Endothelial cell of umbilical vein (primary cell): ENCODE data around the gene TUBD1. TPM values are rescaled to one million over a fixed set of nuclear protein-coding genes. Genes with fewer than 3 reads are reported as not detected.

Source experiments
- BruUV-seq: library from RNA; stranded (reverse); fragments of 400-500 nt; replicated peaks from 2 replicates; lab custom pipeline; 2021; lab: Mats Ljungman, UMichigan
- CTCF ChIA-PET: fragments of 300-600, 350-600 bp; sonication (Branson Sonifier 250); formaldehyde crosslinking; loops from one replicate; lab custom pipeline; 2021; ENCODE audit warnings: antibody characterized with exemption, inconsistent platforms; lab: Charles Lee
- POLR2A ChIA-PET: fragments of 300-600, 350-600 bp; sonication (Branson Sonifier 250); formaldehyde crosslinking; loops from one replicate; lab custom pipeline; 2021; ENCODE audit warnings: antibody characterized with exemption, inconsistent platforms; lab: Charles Lee
- DNase-seq: peaks from one replicate; pipeline ENCODE4 v3.0.0-alpha.2; 2011; ENCODE audit warnings: low read depth, low spot score
- FAIRE-seq: peaks from 2 replicates; lab custom pipeline; 2011; peaks lifted over from hg19 to GRCh38; lab: Jason Lieb, UNC
- H2AFZ ChIP-seq: 2 replicates; pipeline ENCODE4 v1.6.0; 2012; ENCODE audit warnings: low read depth, low read length, control low read depth, inconsistent platforms
- H3K27ac ChIP-seq: 2 replicates; pipeline ENCODE4 v1.5.1; 2011; ENCODE audit warnings: low read depth, mild to moderate bottlenecking, control low read depth, low read length, moderate library complexity; ENCODE audit not compliant: insufficient read depth
- H3K27me3 ChIP-seq, 2 experiments: 2 replicates each; pipeline versions ENCODE4 v1.6.0 to v1.6.1; 2011; ENCODE audit warnings: low read length in 2 of 2, mixed read lengths in 1 of 2; ENCODE audit not compliant: control insufficient read depth in 2 of 2, insufficient read depth in 2 of 2
- H3K36me3 ChIP-seq, 2 experiments: 2 replicates in 1 of 2; 3 replicates in 1 of 2; pipeline ENCODE4 v1.5.1; 2011; ENCODE audit warnings: low read length in 2 of 2, mild to moderate bottlenecking in 1 of 2, moderate library complexity in 1 of 2; ENCODE audit not compliant: control insufficient read depth in 2 of 2, insufficient read depth in 2 of 2; ENCODE audit errors: extremely low read depth in 1 of 2
- H3K4me1 ChIP-seq: 3 replicates; pipeline ENCODE4 v1.5.1; 2011; ENCODE audit warnings: mild to moderate bottlenecking, low read length; ENCODE audit not compliant: control insufficient read depth, insufficient read depth; ENCODE audit errors: extremely low read depth
- H3K4me2 ChIP-seq: 2 replicates; pipeline ENCODE4 v1.6.1; 2011; ENCODE audit warnings: low read length, control low read depth, mixed read lengths; ENCODE audit not compliant: insufficient read depth
- H3K4me3 ChIP-seq, 3 experiments: fragments of 200-600 bp in 1 of 3; sonication (generic), shearing (Covaris generic) in 1 of 3; replicated peaks in 1 of 3; 2 replicates each; pipeline ENCODE4 v1.5.1; 2011 to 2016; ENCODE audit warnings: control low read depth in 3 of 3, low read length in 3 of 3, mild to moderate bottlenecking in 2 of 3, inconsistent platforms in 1 of 3, low read depth in 1 of 3, moderate library complexity in 1 of 3; ENCODE audit not compliant: insufficient read depth in 1 of 3
- H3K79me2 ChIP-seq: 2 replicates; pipeline ENCODE4 v1.6.0; 2012; ENCODE audit warnings: low read length, inconsistent platforms; ENCODE audit not compliant: control insufficient read depth, insufficient read depth
- H3K9ac ChIP-seq: replicated peaks from 2 replicates; pipeline ENCODE3; 2011; ENCODE audit warnings: low read length, control low read depth; ENCODE audit not compliant: insufficient read depth; ENCODE audit errors: extremely low read depth
- H3K9me1 ChIP-seq: replicated peaks from 3 replicates; pipeline ENCODE4 v1.6.0; 2011; ENCODE audit warnings: mild to moderate bottlenecking, low read length; ENCODE audit not compliant: control insufficient read depth, insufficient read depth; ENCODE audit errors: extremely low read depth
- H3K9me3 ChIP-seq: replicated peaks from 2 replicates; pipeline ENCODE4 v1.5.1; 2012; ENCODE audit warnings: low read length, inconsistent platforms; ENCODE audit not compliant: control insufficient read depth, insufficient read depth
- H4K20me1 ChIP-seq: replicated peaks from 2 replicates; pipeline ENCODE3; 2011; ENCODE audit warnings: mild to moderate bottlenecking, low read length; ENCODE audit not compliant: control insufficient read depth, insufficient read depth; ENCODE audit errors: extremely low read depth
- EZH2 ChIP-seq: IDR thresholded peaks from 2 replicates; pipeline ENCODE4 v1.6.1; 2012; ENCODE audit warnings: borderline replicate concordance, low read depth, mild to moderate bottlenecking, moderate library complexity, low read length, inconsistent platforms; ENCODE audit not compliant: severe bottlenecking
- FOS ChIP-seq: IDR thresholded peaks from 2 replicates; pipeline ENCODE4 v1.6.1; 2011; ENCODE audit warnings: mild to moderate bottlenecking, low read length, moderate library complexity, borderline replicate concordance; ENCODE audit not compliant: insufficient read depth
- GATA2 ChIP-seq: IDR thresholded peaks from 2 replicates; pipeline ENCODE4 v1.7.0; 2011; ENCODE audit warnings: low read depth, mild to moderate bottlenecking, moderate library complexity, mixed read lengths, low read length; ENCODE audit not compliant: insufficient read length, insufficient read depth
- JUN ChIP-seq: IDR thresholded peaks from 2 replicates; pipeline ENCODE4 v1.6.1; 2011; ENCODE audit warnings: borderline replicate concordance, low read depth; ENCODE audit not compliant: insufficient read length, insufficient read depth
- MYC ChIP-seq: IDR thresholded peaks from one replicate; pipeline ENCODE4 v1.6.1; 2011; ENCODE audit warnings: mild to moderate bottlenecking, low read depth, low read length
- POLR2A ChIP-seq: IDR thresholded peaks from 2 replicates; pipeline ENCODE4 v1.6.1; 2012; ENCODE audit warnings: low read depth, mild to moderate bottlenecking, control low read depth, low read length
- POLR2AphosphoS5 ChIP-seq: IDR thresholded peaks from 2 replicates; pipeline ENCODE4 v1.6.1; 2012; ENCODE audit warnings: low read depth, mild to moderate bottlenecking, control low read depth, low read length, moderate library complexity; ENCODE audit not compliant: insufficient read depth
- dilution Hi-C: fragments of 300-500 bp; cut with MboI; formaldehyde crosslinking; loops from one replicate; pipeline ENCODE4 v1.15.0; 2019; ENCODE audit warnings: low sequenced_read_pairs; ENCODE audit not compliant: extremely low pct_ligation_motif_present
- intact Hi-C: fragments of 100-400 bp; cut with micrococcal nuclease; formaldehyde crosslinking; loops from one replicate; pipeline ENCODE4 v1.10.0; 2022
- polyA plus RNA-seq, 4 experiments: library from polyadenylated mRNA; depleted of rRNA in 3 of 4; stranded (reverse) in 3 of 4; unstranded in 1 of 4; fragments of >200 nt; gene quantifications; 2 replicates each; pipeline versions ENCODE4 v1.2.1 to v1.2.3, GENCODE V29; 2011 to 2012; ENCODE audit warnings: missing spikeins in 1 of 4
- total RNA-seq: library from RNA; stranded (reverse); gene quantifications from 2 replicates; pipeline ENCODE4 v1.2.3, GENCODE V29; 2021
- TF ChIP-seq, protein P1 (sequence below): IDR thresholded peaks from 2 replicates; pipeline ENCODE4 v1.6.1; 2011; ENCODE audit not compliant: insufficient read depth, insufficient read length
- TF ChIP-seq, protein P2 (sequence below), 2 donors: IDR thresholded peaks; 1 replicate in 1 of 2; 2 replicates in 1 of 2; pipeline ENCODE4 v1.5.1; 2011; ENCODE audit warnings: low read length in 2 of 2, mild to moderate bottlenecking in 2 of 2, moderate library complexity in 2 of 2, control low read depth in 1 of 2, inconsistent platforms in 1 of 2, low read depth in 1 of 2; ENCODE audit not compliant: insufficient read depth in 1 of 2; ENCODE audit errors: extremely low read depth in 1 of 2

The TUBD1 gene
- total and polyA plus RNA-seq, 2 donors (not counting 3 experiments of a cell fraction or from before 2014, with no cell fraction given), result 4.9 to 11.3 TPM

DNA sequence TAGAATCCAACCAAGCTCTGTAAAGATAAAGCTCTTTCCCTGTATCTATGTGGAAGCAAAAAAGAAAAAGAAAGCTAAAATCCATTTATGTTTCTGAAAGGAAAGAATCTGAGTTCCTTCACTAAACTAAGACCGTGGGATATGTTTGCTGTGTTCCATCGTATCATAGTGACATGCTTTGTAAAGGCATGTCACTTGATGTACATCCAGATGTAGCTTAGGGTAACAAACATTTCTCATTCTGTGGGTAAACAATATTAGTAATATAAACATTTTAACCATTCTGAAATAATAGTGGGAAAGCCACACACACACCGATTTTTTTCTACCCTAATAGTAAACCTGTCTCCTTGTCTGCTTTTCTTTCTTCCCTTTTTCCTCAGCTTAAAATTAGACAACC is 78.1 kb downstream of the TUBD1 start:
- dilution Hi-C loops, result no loop called here
- CTCF ChIA-PET, result interaction anchor here (1.9 kb wide), 1 partner anchor 11 kb away, joined by 4 read pairs; no protein-coding TSS in a partner anchor
- no peak for FAIRE-seq

DNA sequence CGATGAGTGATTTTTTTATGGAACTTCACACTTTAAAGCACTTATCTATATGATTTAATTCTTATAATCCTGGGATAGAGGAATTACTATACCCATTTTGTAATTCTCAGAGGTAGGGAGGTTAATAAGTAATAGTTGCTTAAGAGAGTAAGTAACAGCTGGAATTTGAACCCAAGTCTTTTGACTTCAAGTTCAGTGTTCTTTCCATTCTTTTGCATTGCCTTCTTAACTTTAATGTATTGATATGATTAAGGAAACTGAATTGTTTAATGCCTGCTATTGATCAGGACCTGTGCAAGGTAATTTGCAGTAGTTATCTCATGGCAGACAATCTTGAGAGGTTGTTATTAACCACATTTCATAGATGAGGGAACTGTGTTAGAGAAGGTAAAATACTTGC is 78.5 kb downstream of the TUBD1 start:
- intact Hi-C loops (no loop called here), dilution Hi-C loops (no loop called here)
- TF ChIP-seq POLR2A, result no peak
- TF ChIP-seq, protein P1, sequence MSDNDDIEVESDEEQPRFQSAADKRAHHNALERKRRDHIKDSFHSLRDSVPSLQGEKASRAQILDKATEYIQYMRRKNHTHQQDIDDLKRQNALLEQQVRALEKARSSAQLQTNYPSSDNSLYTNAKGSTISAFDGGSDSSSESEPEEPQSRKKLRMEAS, result no peak
- TF ChIP-seq GATA2, result no peak
- TF ChIP-seq JUN, result no peak
- no peak for TF ChIP-seq POLR2AphosphoS5
- no peak for TF ChIP-seq EZH2
- TF ChIP-seq MYC, result no peak
- TF ChIP-seq FOS, result no peak
- TF ChIP-seq, protein P2, sequence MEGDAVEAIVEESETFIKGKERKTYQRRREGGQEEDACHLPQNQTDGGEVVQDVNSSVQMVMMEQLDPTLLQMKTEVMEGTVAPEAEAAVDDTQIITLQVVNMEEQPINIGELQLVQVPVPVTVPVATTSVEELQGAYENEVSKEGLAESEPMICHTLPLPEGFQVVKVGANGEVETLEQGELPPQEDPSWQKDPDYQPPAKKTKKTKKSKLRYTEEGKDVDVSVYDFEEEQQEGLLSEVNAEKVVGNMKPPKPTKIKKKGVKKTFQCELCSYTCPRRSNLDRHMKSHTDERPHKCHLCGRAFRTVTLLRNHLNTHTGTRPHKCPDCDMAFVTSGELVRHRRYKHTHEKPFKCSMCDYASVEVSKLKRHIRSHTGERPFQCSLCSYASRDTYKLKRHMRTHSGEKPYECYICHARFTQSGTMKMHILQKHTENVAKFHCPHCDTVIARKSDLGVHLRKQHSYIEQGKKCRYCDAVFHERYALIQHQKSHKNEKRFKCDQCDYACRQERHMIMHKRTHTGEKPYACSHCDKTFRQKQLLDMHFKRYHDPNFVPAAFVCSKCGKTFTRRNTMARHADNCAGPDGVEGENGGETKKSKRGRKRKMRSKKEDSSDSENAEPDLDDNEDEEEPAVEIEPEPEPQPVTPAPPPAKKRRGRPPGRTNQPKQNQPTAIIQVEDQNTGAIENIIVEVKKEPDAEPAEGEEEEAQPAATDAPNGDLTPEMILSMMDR (IDR thresholded peaks at IDR 0.05; ENCODE audit: extremely low read depth in 1 of 2, insufficient read depth in 1 of 2, low read depth in 1 of 2, low read length in 2 of 2), result no peak
- no peak overlapping the region for H3K9ac ChIP-seq
- no peaks in the 10 kb centered on the region for H3K27me3 ChIP-seq
- no peak overlapping the region for H3K4me3 ChIP-seq
- H3K9me3 ChIP-seq, result no peaks in the 10 kb centered on the region
- no peak overlapping the region for H3K27ac ChIP-seq
- H2AFZ ChIP-seq, result no peak overlapping the region
- no peaks in the 10 kb centered on the region for H3K9me1 ChIP-seq
- ChIA-PET CTCF (interaction anchor here (1.9 kb wide), 1 partner anchor 11 kb away, joined by 4 read pairs; no protein-coding TSS in a partner anchor), POLR2A (no interaction called here)
- H4K20me1 ChIP-seq, result no peaks in the 10 kb centered on the region
- peaks cover 0 to 4% of the 10 kb centered on the region in 2 experiments for H3K36me3 ChIP-seq
- no peak overlapping the region for H3K4me2 ChIP-seq
- DNase-seq (no peak), FAIRE-seq (no peak)
- no TSS peak for BruUV-seq
- H3K4me1 ChIP-seq, result no peaks in the 10 kb centered on the region
- H3K79me2 ChIP-seq, result no peaks in the 10 kb centered on the region

More for the DNA sequence above, 78.1 kb downstream of the TUBD1 start:
- no peak overlapping the region for H3K9ac ChIP-seq
- TF ChIP-seq POLR2AphosphoS5, result no peak
- TF ChIP-seq, protein P1, result no peak
- TF ChIP-seq POLR2A, result no peak
- TF ChIP-seq EZH2, result no peak
- TF ChIP-seq, protein P2 (IDR thresholded peaks at IDR 0.05; ENCODE audit: extremely low read depth in 1 of 2, insufficient read depth in 1 of 2, low read depth in 1 of 2, low read length in 2 of 2), result no peak
- H3K9me3 ChIP-seq, result no peaks in the 10 kb centered on the region
- no peaks in the 10 kb centered on the region for H4K20me1 ChIP-seq
- DNase-seq, result no peak
- no peaks in the 10 kb centered on the region for H3K4me1 ChIP-seq
- H3K27me3 ChIP-seq, result no peaks in the 10 kb centered on the region
- BruUV-seq, result no TSS peak
- no peak overlapping the region for H3K4me3 ChIP-seq
- peaks cover 0 to 4% of the 10 kb centered on the region in 2 experiments for H3K36me3 ChIP-seq
- POLR2A ChIA-PET, result no interaction called here
- no peaks in the 10 kb centered on the region for H3K79me2 ChIP-seq
- H2AFZ ChIP-seq, result no peak overlapping the region
- no peak overlapping the region for H3K27ac ChIP-seq
- intact Hi-C loops, result no loop called here
- H3K9me1 ChIP-seq, result no peaks in the 10 kb centered on the region
- no peak overlapping the region for H3K4me2 ChIP-seq
